H1 (cell line): ENCODE measurements around the gene TEX2.

Experiments
- PHF8 ChIP-seq: fragments of 200-600 bp; sonication (generic); conservative IDR thresholded peaks from 2 replicates; pipeline ENCODE4 v1.7.1; 2012; ENCODE audit warnings: low read depth, mild to moderate bottlenecking, inconsistent platforms, low read length, moderate library complexity
- POLR2A ChIP-seq, 2 experiments: IDR thresholded peaks; 1 replicate in 1 of 2; 2 replicates in 1 of 2; pipeline ENCODE4 v1.6.1; 2011; ENCODE audit warnings: low read depth in 2 of 2, low read length in 2 of 2, mild to moderate bottlenecking in 2 of 2; ENCODE audit errors: control extremely low read depth in 1 of 2
- POLR2AphosphoS5 ChIP-seq: IDR thresholded peaks from 2 replicates; pipeline ENCODE4 v1.6.1; 2011; ENCODE audit warnings: low read depth, low read length
- TBP ChIP-seq: IDR thresholded peaks from 2 replicates; pipeline ENCODE4 v1.6.1; 2011; ENCODE audit warnings: low read depth, low read length, improper control_type of control experiment

- TF ChIP-seq POLR2A (IDR thresholded peaks at IDR 0.05; ENCODE audit: control extremely low read depth in 1 of 2, low read depth in 2 of 2, low read length in 2 of 2): no peak
- no peak for TF ChIP-seq TBP
- TF ChIP-seq PHF8: no peak
- TF ChIP-seq POLR2AphosphoS5: no peak
Measured at GRCh38 chr17:64240741-64241347, 22.2 kb downstream of the TEX2 start.
